A549 (cell line): Measurements from ENCODE around the gene RIIAD1. TPM values are rescaled to one million over a fixed set of nuclear protein-coding genes. Genes with fewer than 3 reads are reported as not detected.

Experiments used
- ATAC-seq, 2 experiments: fragments of 200-7000 bp in 1 of 2; fragments of >200 bp in 1 of 2; cut with Nextera tagmentation in 1 of 2; cut with Tn5 transposase in 1 of 2; 3 replicates each; pipeline versions ENCODE4 v1.8.0 to v1.9.1; 2018 to 2020; ENCODE audit warnings: mild to moderate bottlenecking in 1 of 2, moderate library complexity in 1 of 2
- CTCF ChIA-PET: fragments of 300-600 bp; sonication (Branson Sonifier 250); formaldehyde crosslinking; extraction: SDS; loops from one replicate; lab custom pipeline; 2021; ENCODE audit warnings: antibody characterized with exemption, inconsistent platforms; lab: Yijun Ruan, JAX
- POLR2A ChIA-PET: fragments of 350-600 bp; formaldehyde crosslinking; extraction: SDS; loops from one replicate; lab custom pipeline; 2021; ENCODE audit warnings: antibody characterized with exemption, inconsistent platforms; lab: Yijun Ruan, JAX
- DNase-seq, 2 experiments: peaks; one replicate each; pipeline versions ENCODE4 v3.0.0 to v3.0.0-alpha.2; 2011 to 2016; ENCODE audit warnings: low read depth in 1 of 2, low spot score in 1 of 2
- FAIRE-seq: peaks from 2 replicates; lab custom pipeline; 2011; peaks lifted over from hg19 to GRCh38; lab: Jason Lieb, UNC
- H3K27ac ChIP-seq, 2 experiments: fragments of >200 bp; sonication (Bioruptor Twin); formaldehyde crosslinking; 3 replicates each; pipeline ENCODE4 v1.5.1; 2016 to 2017
- H3K4me1 ChIP-seq: fragments of >200 bp; sonication (Bioruptor Twin); formaldehyde crosslinking; 3 replicates; pipeline ENCODE4 v1.6.1; 2016
- H3K4me2 ChIP-seq: fragments of >200 bp; sonication (Bioruptor Twin); formaldehyde crosslinking; 3 replicates; pipeline ENCODE4 v1.6.1; 2016
- H3K4me3 ChIP-seq: fragments of >200 bp; sonication (Bioruptor Twin); formaldehyde crosslinking; 3 replicates; pipeline ENCODE4 v1.5.1; 2016
- H3K9me3 ChIP-seq: fragments of >200 bp; sonication (Bioruptor Twin); formaldehyde crosslinking; 3 replicates; pipeline ENCODE4 v1.6.1; 2016
- BCL3 ChIP-seq: fragments of >200 bp; sonication (Bioruptor Twin); formaldehyde crosslinking; IDR thresholded peaks from 3 replicates; pipeline ENCODE4 v1.6.1; 2016
- BHLHE40 ChIP-seq: IDR thresholded peaks from 2 replicates; pipeline ENCODE4 v1.6.1; 2012; ENCODE audit warnings: low read depth, low read length, inconsistent platforms
- CBX2 ChIP-seq: fragments of 200-600 bp; sonication (generic); IDR thresholded peaks from 2 replicates; pipeline ENCODE4 v1.6.1; 2016; ENCODE audit warnings: low read depth, mild to moderate bottlenecking, borderline replicate concordance
- CHD2 ChIP-seq: fragments of 150-350 bp; IDR thresholded peaks from 2 replicates; pipeline ENCODE4 v1.6.1; 2014; ENCODE audit warnings: low read length; ENCODE audit not compliant: partially characterized antibody
- CTCF ChIP-seq: fragments of >200 bp; sonication (Bioruptor Twin); formaldehyde crosslinking; IDR thresholded peaks from 3 replicates; pipeline ENCODE4 v1.5.1; 2016
- E2F6 ChIP-seq: IDR thresholded peaks from 2 replicates; pipeline ENCODE4 v1.6.1; 2012; ENCODE audit warnings: low read depth, borderline replicate concordance
- ESRRA ChIP-seq: fragments of 150-350 bp; IDR thresholded peaks from 2 replicates; pipeline ENCODE4 v1.6.1; 2014; ENCODE audit warnings: mild to moderate bottlenecking, low read length, borderline replicate concordance
- HES2 ChIP-seq: fragments of >200 bp; sonication (Bioruptor Twin); formaldehyde crosslinking; IDR thresholded peaks from 2 replicates; pipeline ENCODE4 v1.6.1; 2016
- HOXA7 ChIP-seq: fragments of 250-450 bp; sonication (Bioruptor Pico); IDR thresholded peaks from 2 replicates; pipeline ENCODE4 v1.5.0; 2020; ENCODE audit warnings: mild to moderate bottlenecking, moderate library complexity
- JUNB ChIP-seq: fragments of >200 bp; sonication (Bioruptor Twin); formaldehyde crosslinking; IDR thresholded peaks from 2 replicates; pipeline ENCODE4 v1.6.1; 2016
- KDM1A ChIP-seq: fragments of 200-600 bp; sonication (generic); IDR thresholded peaks from 2 replicates; pipeline ENCODE4 v1.6.1; 2016; ENCODE audit warnings: low read depth, mild to moderate bottlenecking
- MAFK ChIP-seq: fragments of 450-650 bp; IDR thresholded peaks from 2 replicates; pipeline ENCODE4 v1.6.1; 2014; ENCODE audit not compliant: partially characterized antibody
- MAZ ChIP-seq: fragments of 150-350 bp; IDR thresholded peaks from 2 replicates; pipeline ENCODE4 v1.6.1; 2014; ENCODE audit warnings: antibody characterized with exemption, low read depth, low read length, borderline replicate concordance
- PBX3 ChIP-seq: IDR thresholded peaks from 2 replicates; pipeline ENCODE4 v1.6.1; 2012
- RARB ChIP-seq: fragments of 250-450 bp; sonication (Bioruptor Pico); IDR thresholded peaks from 2 replicates; pipeline ENCODE4 v1.8.0; 2021; ENCODE audit warnings: mild to moderate bottlenecking, moderate library complexity
- REST ChIP-seq: fragments of 200-600 bp; sonication (generic); IDR thresholded peaks from 2 replicates; pipeline ENCODE4 v1.6.1; 2016; ENCODE audit warnings: antibody characterized with exemption, mild to moderate bottlenecking, moderate library complexity
- RFX5 ChIP-seq: fragments of 450-650 bp; IDR thresholded peaks from 2 replicates; pipeline ENCODE4 v1.7.1; 2014; ENCODE audit warnings: antibody characterized with exemption, mild to moderate bottlenecking, moderate library complexity
- SMC3 ChIP-seq: fragments of >200 bp; sonication (Bioruptor Twin); formaldehyde crosslinking; IDR thresholded peaks from 3 replicates; pipeline ENCODE4 v1.6.1; 2018; ENCODE audit warnings: inconsistent platforms
- TFCP2L1 ChIP-seq: fragments of 250-450 bp; sonication (Bioruptor Pico); IDR thresholded peaks from 2 replicates; pipeline ENCODE4 v1.5.0; 2021; ENCODE audit warnings: mild to moderate bottlenecking
- TP53 ChIP-seq: fragments of 250-450 bp; sonication (Bioruptor Pico); IDR thresholded peaks from 2 replicates; pipeline ENCODE4 v1.5.0; 2021; ENCODE audit warnings: mild to moderate bottlenecking, moderate library complexity
- ZNF302 ChIP-seq: fragments of 250-450 bp; sonication (Bioruptor Pico); IDR thresholded peaks from 2 replicates; pipeline ENCODE4 v1.9.0; 2021; ENCODE audit warnings: inconsistent platforms, mild to moderate bottlenecking, moderate library complexity
- WGBS: methylation state at CpG from one replicate; pipeline ENCODE4 v1.1.6; 2017; ENCODE audit errors: missing lambda C conversion rate; 5-methylcytosine and 5-hydroxymethylcytosine counted together
- polyA plus RNA-seq, 4 experiments: library from polyadenylated mRNA; depleted of rRNA in 3 of 4; stranded (reverse); fragments of >200 nt; fragmentation: RNase III in 1 of 4; extraction: RNeasy Plus Mini Kit Qiagen cat#74134 plus additional on column Dnase treatment in 1 of 4; gene quantifications; 2 replicates in 3 of 4; 3 replicates in 1 of 4; pipeline ENCODE4 v1.2.3, GENCODE V29; 2011 to 2017

RIIAD1 gene
- polyA plus RNA-seq, 2 of the 4 experiments (the other 2 are of a cell fraction), result not detected

- FAIRE-seq, result no peak
- Histone ChIP-seq H3K4me3 (no peak overlapping the region), H3K4me1 (peaks cover 27% of the 10 kb centered on the region), H3K4me2 (peak overlapping the region; percentile 24; the same call in 2 of the 3 replicates), H3K9me3 (no peaks in the 10 kb centered on the region), H3K27ac (no peak overlapping the region)
- no peak for TF ChIP-seq TFCP2L1 (CRISPR knock-in tag)
- no peak for TF ChIP-seq RFX5
- no peak for TF ChIP-seq CBX2
- TF ChIP-seq E2F6, result no peak
- no peak for TF ChIP-seq ESRRA
- TF ChIP-seq SMC3, result no peak
- no peak for TF ChIP-seq BHLHE40
- no peak for TF ChIP-seq TP53 (CRISPR knock-in tag)
- no peak for TF ChIP-seq CHD2
- TF ChIP-seq REST, result no peak
- no peak for TF ChIP-seq KDM1A
- TF ChIP-seq HES2, result no peak
- no peak for TF ChIP-seq ZNF302 (CRISPR knock-in tag)
- TF ChIP-seq BCL3, result no peak
- TF ChIP-seq CTCF, result no peak
- no peak for TF ChIP-seq MAFK
- WGBS, result 15% methylated on average over 2 of the region's 2 CpGs
- ATAC-seq, result peak in 1 of 2 experiments; percentile 8; a peak in 2 of 6 replicates
- no peak for DNase-seq
- POLR2A ChIA-PET, result interaction anchor here (1.1 kb wide), 1 partner anchor 173 kb away, joined by 3 read pairs; the partner anchor contains the start of gene TUFT1
- CTCF ChIA-PET, result interaction anchor here (0.9 to 2.8 kb wide), 8 partner anchors 10 to 178 kb away, joined by 3 to 10 read pairs (median 4); no protein-coding TSS in a partner anchor
Measured at GRCh38 chr1:151713044-151713443, 8.3 kb upstream of the RIIAD1 start.

- CTCF ChIA-PET, result interaction anchor here (0.7 to 2.8 kb wide), 7 partner anchors 9 to 623 kb away, joined by 3 to 10 read pairs (median 4); no protein-coding TSS in a partner anchor
- H3K4me1 ChIP-seq, result peaks cover 27% of the 10 kb centered on the region
- peak in 1 of 2 experiments; percentile 9; a peak in 1 of 6 replicates for ATAC-seq
Measured at GRCh38 chr1:151713874-151714273, 7.4 kb upstream of the RIIAD1 start.

More at GRCh38 chr1:151713874-151714273, 7.4 kb upstream of the RIIAD1 start:
- no peak overlapping the region for H3K4me3 ChIP-seq
- no peaks in the 10 kb centered on the region for H3K9me3 ChIP-seq
- FAIRE-seq, result no peak
- H3K4me2 ChIP-seq, result no peak overlapping the region
- H3K27ac ChIP-seq, result no peak overlapping the region
- no peak for DNase-seq
- POLR2A ChIA-PET, result interaction anchor here (1.1 kb wide), 1 partner anchor 174 kb away, joined by 3 read pairs; the partner anchor contains the start of gene TUFT1
- 93% methylated on average over 2 of the region's 2 CpGs for WGBS
- TF ChIP-seq HOXA7 (CRISPR knock-in tag) (no peak), JUNB (no peak), MAZ (no peak), PBX3 (no peak), RARB (CRISPR knock-in tag) (no peak)
